ENCODE results near the gene GP1BA. TPM values are rescaled to one million over a fixed set of nuclear protein-coding genes. Genes with fewer than 3 reads are reported as not detected.

The GP1BA gene
- polyA plus RNA-seq, 1 donor from 2014 or later = not detected

DNA sequence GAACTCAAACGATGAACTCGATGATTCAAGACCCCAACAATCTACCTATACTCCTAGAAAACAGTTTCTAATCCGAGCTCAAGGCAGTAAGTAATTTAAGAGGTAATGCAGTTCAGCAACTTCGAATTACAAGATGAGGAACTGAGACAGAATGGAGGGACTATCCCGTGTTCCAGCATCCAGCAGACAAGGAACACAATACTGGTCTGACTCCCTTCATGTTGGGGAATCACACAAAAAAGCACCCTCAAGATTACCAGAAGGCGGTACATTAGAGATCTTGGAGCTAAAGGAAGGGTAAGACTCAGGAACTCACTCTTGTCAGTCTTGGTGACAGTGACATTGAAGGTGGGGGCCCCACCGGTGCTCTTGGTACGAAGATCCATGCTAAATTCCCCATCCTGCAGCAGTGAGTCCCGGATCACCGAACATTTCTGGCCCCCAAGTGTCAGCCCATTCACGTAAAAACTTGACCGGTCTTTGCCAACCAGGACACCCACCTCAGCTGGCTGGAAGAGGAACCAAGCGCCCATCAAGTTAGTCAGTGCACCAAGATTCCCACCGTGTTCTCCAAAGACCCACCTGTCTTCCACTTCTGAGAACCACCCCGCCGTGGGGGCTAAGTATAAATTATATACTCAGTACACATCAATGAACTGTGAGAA, 14.4 kb downstream of the GP1BA start:
- Histone ChIP-seq H3K36me3 (ENCODE audit: insufficient read depth, low read length) (no peaks in the 10 kb centered on the region), H3K27ac (ENCODE audit: low read length) (no peak overlapping the region), H3K4me3 (ENCODE audit: low read length) (peak overlapping the region; percentile 99), H3K4me2 (ENCODE audit: low read length) (no peak overlapping the region), H3K9me3 (ENCODE audit: low read length) (no peaks in the 10 kb centered on the region), H3K79me2 (replicated peaks; ENCODE audit: insufficient read depth, low read length) (peaks cover 7% of the 10 kb centered on the region), H3F3A (ENCODE audit: insufficient read depth, low read length, poor library complexity, severe bottlenecking) (no peaks in the 10 kb centered on the region), H3K27me3 (ENCODE audit: insufficient read depth, low read depth, low read length) (peaks cover 3% of the 10 kb centered on the region), H2AFZ (ENCODE audit: low read depth, low read length) (no peak overlapping the region), H4K20me1 (ENCODE audit: insufficient read depth) (no peaks in the 10 kb centered on the region), H3K9me2 (ENCODE audit: insufficient read depth, low read length) (no peaks in the 10 kb centered on the region), H3K9ac (ENCODE audit: low read length) (no peak overlapping the region)
- TF ChIP-seq, protein P1, sequence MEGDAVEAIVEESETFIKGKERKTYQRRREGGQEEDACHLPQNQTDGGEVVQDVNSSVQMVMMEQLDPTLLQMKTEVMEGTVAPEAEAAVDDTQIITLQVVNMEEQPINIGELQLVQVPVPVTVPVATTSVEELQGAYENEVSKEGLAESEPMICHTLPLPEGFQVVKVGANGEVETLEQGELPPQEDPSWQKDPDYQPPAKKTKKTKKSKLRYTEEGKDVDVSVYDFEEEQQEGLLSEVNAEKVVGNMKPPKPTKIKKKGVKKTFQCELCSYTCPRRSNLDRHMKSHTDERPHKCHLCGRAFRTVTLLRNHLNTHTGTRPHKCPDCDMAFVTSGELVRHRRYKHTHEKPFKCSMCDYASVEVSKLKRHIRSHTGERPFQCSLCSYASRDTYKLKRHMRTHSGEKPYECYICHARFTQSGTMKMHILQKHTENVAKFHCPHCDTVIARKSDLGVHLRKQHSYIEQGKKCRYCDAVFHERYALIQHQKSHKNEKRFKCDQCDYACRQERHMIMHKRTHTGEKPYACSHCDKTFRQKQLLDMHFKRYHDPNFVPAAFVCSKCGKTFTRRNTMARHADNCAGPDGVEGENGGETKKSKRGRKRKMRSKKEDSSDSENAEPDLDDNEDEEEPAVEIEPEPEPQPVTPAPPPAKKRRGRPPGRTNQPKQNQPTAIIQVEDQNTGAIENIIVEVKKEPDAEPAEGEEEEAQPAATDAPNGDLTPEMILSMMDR (IDR thresholded peaks at IDR 0.05; ENCODE audit: poor library complexity, severe bottlenecking) = no peak
- TF ChIP-seq, protein P2, sequence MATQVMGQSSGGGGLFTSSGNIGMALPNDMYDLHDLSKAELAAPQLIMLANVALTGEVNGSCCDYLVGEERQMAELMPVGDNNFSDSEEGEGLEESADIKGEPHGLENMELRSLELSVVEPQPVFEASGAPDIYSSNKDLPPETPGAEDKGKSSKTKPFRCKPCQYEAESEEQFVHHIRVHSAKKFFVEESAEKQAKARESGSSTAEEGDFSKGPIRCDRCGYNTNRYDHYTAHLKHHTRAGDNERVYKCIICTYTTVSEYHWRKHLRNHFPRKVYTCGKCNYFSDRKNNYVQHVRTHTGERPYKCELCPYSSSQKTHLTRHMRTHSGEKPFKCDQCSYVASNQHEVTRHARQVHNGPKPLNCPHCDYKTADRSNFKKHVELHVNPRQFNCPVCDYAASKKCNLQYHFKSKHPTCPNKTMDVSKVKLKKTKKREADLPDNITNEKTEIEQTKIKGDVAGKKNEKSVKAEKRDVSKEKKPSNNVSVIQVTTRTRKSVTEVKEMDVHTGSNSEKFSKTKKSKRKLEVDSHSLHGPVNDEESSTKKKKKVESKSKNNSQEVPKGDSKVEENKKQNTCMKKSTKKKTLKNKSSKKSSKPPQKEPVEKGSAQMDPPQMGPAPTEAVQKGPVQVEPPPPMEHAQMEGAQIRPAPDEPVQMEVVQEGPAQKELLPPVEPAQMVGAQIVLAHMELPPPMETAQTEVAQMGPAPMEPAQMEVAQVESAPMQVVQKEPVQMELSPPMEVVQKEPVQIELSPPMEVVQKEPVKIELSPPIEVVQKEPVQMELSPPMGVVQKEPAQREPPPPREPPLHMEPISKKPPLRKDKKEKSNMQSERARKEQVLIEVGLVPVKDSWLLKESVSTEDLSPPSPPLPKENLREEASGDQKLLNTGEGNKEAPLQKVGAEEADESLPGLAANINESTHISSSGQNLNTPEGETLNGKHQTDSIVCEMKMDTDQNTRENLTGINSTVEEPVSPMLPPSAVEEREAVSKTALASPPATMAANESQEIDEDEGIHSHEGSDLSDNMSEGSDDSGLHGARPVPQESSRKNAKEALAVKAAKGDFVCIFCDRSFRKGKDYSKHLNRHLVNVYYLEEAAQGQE (IDR thresholded peaks at IDR 0.05; ENCODE audit: borderline replicate concordance) = no peak
- no peak for TF ChIP-seq SMC3 (conservative IDR thresholded peaks at IDR 0.05; ENCODE audit: poor library complexity)

DNA sequence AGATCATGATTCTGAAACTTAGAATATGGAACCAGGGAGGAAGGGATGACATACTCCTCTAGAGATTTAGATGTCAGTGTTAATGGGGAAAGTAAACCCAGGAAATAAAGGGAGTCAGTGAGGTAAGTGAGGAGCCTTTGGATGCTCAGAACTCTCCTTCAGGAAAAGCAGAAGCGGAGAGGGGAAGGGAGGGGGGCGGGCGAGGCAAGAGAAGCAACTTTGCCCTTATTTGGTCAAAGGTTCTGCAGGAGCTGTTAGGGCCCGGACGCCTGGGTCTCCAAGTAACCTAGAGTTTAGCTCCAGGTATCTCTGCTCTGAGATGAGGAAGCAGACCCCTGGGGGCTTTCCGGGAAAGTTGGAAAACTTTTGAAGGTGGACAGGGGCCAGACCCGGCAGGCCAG, 14.9 kb downstream of the GP1BA start:
- Histone ChIP-seq H3K4me3 (ENCODE audit: low read length) (peak overlapping the region; percentile 99), H3K27ac (ENCODE audit: low read length) (no peak overlapping the region), H3K36me3 (ENCODE audit: insufficient read depth, low read length) (no peaks in the 10 kb centered on the region), H4K20me1 (ENCODE audit: insufficient read depth) (no peaks in the 10 kb centered on the region), H3K27me3 (ENCODE audit: insufficient read depth, low read depth, low read length) (peaks cover 3% of the 10 kb centered on the region), H2AFZ (ENCODE audit: low read depth, low read length) (no peak overlapping the region), H3K79me2 (replicated peaks; ENCODE audit: insufficient read depth, low read length) (peaks cover 5% of the 10 kb centered on the region), H3K4me2 (ENCODE audit: low read length) (no peak overlapping the region), H3K9me2 (ENCODE audit: insufficient read depth, low read length) (no peaks in the 10 kb centered on the region), H3K9ac (ENCODE audit: low read length) (no peak overlapping the region), H3F3A (ENCODE audit: insufficient read depth, low read length, poor library complexity, severe bottlenecking) (no peaks in the 10 kb centered on the region), H3K9me3 (ENCODE audit: low read length) (no peaks in the 10 kb centered on the region)
- no peak for TF ChIP-seq TAF1 (IDR thresholded peaks at IDR 0.05; ENCODE audit: low read depth)
- no peak for TF ChIP-seq EP300 (conservative IDR thresholded peaks at IDR 0.05; ENCODE audit: poor library complexity, severe bottlenecking)
- TF ChIP-seq, protein P2 (IDR thresholded peaks at IDR 0.05; ENCODE audit: borderline replicate concordance) = no peak
- TF ChIP-seq EZH2 (IDR thresholded peaks at IDR 0.05; ENCODE audit: borderline replicate concordance, insufficient read depth, low read length, poor library complexity, severe bottlenecking) = no peak
- TF ChIP-seq POLR2AphosphoS5 (IDR thresholded peaks at IDR 0.05) = no peak
- TF ChIP-seq MXI1 (conservative IDR thresholded peaks at IDR 0.05; ENCODE audit: poor library complexity, severe bottlenecking) = no peak
- TF ChIP-seq RAD21 (conservative IDR thresholded peaks at IDR 0.05) = no peak
- TF ChIP-seq, protein P1 (IDR thresholded peaks at IDR 0.05; ENCODE audit: poor library complexity, severe bottlenecking) = no peak
- no peak for TF ChIP-seq SMC3 (conservative IDR thresholded peaks at IDR 0.05; ENCODE audit: poor library complexity)
